ENCODE data around the gene OSBPL1A.

The OSBPL1A gene

DNA sequence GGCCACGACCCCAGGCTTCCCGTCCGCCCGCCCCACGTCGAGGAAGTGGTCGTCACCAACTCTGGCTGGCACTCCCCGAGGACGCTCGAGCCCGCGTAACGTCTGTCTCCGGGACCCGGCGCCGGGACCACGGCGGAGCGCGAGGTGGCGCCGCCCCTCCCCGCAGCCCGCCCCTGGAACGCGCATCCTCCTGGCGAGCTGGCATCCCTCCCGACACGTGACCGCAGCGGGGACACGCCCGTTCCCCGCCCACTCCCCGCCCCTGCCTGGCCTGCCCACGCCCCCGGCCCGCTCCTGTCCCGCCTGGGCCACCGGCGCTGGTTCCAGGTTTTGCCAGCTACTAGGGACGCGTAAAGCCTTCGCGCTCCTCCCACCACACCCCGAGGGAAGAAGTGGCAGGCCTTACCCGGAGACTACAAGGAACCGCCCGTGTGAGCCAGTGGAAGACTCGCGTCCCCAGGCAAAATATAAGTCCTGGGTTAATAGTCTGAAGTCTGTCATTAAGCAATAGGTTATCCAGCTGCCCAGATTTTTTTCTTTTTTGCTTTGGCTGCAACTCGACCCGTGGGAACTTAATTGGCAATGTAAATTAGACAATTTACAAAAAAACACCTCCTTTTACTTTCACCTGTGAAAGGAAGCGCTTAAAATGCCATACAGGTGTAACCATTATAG, at the start of gene OSBPL1A:
TSS of gene OSBPL1A (minus strand) at position 131 of the 675 bp plus-strand sequence. CDS start 20,291 bp downstream, outside the sequence.
- peak; percentile 87 for DNase-seq (ENCODE audit: low spot score)

DNA sequence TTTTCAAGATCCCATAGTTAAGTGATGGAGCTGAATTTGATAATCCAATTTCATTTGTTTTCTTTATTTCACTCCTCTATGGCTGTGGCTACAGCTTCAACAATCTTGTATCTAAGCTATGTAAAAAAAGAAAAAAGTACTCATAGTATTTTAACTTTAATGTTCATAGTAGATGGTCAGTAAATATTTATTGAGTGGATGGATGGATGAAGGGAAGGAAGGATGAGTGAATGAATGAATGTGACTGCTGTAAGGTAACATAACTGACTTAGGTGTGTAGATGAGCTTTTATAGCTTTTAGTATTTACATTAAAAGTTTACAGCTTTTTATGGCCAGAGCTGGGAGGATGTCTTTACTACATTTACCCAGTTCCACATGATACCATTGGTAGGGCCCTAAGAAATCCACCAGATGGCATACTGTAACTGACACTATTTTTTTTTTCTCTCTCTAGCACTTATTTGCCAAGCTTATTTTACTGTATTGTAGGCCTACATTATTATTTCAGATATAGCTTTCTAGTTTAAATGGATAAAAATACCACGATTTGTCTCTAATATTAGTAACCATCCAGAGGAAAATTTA, 49.4 kb upstream of the OSBPL1A start:
- DNase-seq (ENCODE audit: low spot score): peak; percentile 13

DNA sequence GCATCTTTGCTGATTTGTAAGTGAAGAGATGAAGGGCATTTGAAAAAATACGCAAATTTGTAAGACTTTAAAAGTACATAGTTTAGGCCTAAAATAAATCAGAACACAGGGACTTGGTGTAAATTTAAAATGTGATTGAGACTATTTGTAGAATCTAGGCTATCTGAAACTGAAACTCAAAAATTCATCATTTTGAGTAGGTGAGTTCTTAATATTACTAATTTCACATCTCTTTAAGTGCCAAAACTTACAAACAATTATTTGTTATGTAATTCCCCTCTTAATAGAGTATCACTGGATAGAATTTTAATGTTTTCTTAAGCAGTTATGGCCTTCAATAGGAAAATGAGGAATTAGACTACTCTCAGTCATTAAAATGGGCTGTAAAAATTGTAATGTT, 48.8 kb upstream of the OSBPL1A start:
- no peak for DNase-seq (ENCODE audit: low spot score)

DNA sequence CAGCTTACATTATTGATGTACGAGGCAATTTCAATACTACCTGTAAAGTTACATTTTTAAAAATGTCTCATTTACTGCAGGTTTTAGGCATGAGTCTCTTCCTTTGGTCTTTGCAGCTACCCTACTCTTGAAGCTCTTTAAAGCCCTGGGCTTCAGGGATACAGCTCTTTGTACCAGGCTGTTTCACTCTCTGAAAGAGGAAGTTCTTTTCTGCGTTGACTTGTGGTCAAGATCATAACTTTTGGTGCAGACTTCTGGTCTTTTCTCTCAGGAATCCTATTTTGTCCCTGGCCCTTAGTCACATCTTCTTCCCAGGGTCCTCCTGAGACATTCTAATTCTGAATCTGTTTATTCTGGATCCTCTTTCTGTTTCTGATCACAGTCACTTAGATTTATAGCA, 46.2 kb upstream of the OSBPL1A start:
- no peak for DNase-seq (ENCODE audit: low spot score)

DNA sequence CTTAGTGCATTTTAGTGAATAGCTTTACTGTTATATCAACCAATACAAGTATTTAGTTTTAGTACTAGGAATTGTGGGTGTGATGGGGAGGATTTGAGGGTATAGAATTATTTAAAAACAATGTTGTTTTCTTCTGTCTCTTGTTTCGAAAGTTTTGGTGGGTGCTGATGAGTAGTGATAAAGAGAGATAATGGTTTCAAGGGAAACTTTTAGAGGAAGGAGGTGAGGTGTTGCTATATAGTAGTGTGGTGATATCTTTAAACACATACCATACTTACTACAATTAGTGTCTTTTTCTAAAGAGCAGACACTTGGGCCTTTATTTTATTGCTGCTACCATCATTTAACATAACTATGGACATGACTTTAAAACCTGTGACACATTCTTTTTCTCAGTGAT, 39.3 kb upstream of the OSBPL1A start:
- no peak for DNase-seq (ENCODE audit: low spot score)

DNA sequence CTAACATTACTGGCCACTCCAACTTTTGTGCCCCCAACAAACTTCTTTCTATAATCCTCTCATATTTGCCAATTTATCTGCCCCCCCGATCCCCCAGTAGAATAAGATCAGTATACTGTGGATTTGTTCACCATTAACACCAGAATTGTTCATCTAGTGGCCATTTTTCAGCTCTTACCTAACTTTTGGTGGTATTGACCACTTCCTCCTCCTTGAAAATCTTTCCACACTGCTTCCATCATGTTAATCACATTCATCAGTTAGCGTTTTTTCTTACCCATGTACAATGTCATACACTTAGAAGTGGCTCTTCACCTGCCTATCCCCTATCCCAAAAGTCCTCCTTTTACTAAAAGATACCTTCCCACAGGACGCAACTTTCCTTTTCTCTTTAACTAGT, 35.0 kb upstream of the OSBPL1A start:
- no peak for DNase-seq (ENCODE audit: low spot score)

DNA sequence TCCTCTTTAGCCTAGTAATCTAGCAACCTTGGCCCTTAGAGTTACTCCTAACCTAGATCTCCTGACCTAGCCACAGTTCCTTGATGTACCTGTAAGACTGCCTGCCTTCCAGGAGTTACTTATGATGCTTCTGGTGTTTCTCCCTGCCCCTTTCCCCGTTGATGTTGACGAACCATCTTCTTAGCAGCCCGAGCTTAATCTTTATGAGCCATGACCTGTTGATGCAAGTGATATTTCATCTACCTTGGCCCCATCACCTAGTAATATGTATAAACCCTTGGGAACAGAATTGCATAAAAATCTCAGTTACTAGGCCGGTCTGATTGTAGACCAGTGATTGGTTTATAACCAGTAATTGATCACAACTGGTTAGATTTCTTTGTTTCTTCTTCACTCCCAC, 31.6 kb upstream of the OSBPL1A start:
- no peak for DNase-seq (ENCODE audit: low spot score)

DNA sequence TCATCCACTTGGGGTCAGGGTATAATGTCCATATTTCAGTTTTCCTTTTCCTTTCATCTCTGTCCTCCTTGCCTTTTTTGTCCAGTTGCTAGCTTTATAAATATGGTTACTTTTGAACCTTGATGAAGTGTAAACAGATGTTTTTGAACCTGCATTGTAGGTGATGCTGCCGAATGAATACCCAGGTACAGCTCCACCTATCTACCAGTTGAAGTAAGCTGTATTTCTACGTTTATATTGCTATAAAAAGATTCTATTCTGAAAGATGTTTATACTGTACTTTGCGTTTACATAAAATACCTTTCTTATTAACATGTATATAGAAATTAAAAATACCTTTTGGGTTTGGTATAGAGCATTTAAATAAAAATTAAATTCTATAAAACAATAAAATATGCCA, 31.1 kb upstream of the OSBPL1A start:
- DNase-seq (ENCODE audit: low spot score): no peak

DNA sequence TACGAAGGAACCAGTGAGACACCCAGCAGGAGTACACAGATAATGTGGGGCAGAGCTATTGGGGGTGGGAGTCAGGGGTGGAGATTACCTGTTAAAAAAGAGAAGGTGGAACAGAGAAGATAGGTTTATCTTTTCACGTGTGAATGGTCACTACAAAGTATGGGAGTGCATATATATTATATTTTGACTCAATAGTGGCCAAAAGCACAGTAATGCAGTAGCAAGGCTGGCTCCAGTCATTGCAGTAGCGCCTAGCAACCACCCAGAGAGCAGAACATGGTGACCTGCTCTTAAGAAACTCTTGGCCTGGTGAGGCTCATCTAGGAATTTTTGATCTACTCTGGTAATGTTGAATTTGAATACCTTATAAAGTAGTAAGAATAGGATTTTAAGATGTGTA, 29.9 kb upstream of the OSBPL1A start:
- DNase-seq (ENCODE audit: low spot score): no peak

DNA sequence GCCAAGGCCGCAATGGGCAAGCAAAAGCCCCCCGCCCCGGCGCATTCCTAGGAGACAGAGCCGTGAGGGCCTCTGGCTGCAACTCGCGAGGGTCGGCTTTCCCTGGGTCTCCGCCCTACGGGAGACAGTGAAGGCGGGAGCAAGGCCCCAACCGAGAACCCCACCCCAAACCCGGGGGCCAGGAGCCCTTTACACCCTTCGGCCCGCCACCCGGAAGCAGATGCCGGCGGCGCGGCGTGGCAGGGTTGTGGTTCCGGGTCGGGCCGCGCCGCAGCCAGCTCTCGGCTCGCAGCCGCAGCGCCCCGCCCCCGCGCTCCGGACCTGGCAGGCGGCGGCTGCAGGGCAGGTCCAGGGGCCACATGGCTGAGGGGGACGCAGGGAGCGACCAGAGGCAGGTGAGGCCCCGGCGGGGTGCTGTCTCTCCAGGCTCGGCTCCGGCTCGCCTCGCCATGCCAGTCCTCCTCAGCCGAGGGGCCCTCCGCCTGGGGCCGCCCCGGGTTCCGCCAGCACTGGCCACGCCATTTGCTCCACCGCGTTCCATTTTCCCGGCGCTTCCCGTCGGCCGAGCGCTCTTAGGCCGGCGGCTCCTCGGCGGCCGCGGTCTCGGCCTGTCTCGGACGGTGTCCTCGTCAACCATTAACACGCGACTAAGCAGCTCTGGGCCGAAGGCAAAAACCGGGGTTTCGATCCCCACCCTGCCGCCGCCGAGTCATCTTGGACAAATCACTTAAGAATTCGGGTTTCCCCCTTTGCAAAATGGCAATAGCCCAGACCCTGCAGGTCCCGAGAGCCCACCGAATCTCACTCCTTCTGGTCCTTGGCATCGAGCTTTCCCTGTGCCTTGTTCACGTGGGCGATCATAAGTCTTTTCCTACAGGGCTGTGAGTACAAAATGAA, 29.0 kb upstream of the OSBPL1A start, which contains the start of gene IMPACT:
TSS of gene IMPACT (plus strand) at position 273 of the 897 bp plus-strand sequence. CDS start at position 360, 87 bp downstream.
- DNase-seq (ENCODE audit: low spot score): peak; percentile 78

DNA sequence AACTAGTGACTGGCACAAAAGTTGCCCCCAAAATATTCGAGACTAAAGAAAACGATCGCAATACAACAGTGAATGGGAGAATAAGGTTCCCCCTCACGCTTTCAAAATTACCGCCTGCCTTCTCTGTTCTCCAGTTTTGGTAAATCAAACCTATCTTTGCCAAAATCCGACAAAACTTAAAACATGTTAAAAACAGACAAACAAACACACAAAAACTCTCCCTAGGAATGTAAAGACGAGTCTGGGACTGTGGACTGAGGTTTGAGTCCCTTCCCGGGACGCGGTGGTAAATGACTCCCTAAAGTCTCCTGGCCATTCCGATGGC, 28.4 kb upstream of the OSBPL1A start:
- no peak for DNase-seq (ENCODE audit: low spot score)

DNA sequence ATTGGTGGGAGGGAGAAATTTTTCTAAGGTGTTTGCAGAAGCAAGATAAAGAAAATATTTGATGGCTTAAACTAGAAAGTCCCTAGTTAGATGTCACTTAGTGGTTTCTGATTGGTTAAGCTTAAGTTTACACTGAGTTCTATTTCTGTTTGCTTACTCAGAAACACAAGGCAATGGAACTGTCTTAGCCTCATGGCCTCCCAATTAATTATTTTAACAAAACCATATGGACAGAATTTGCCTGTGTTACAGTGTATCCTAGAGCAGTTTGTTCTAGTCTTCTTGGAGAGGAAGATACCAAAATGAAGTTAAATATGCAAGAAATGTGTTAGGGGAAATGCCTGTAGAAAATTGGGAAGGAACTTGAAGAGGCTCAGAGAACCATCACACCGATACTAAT, 24.2 kb upstream of the OSBPL1A start:
- no peak for DNase-seq (ENCODE audit: low spot score)

DNA sequence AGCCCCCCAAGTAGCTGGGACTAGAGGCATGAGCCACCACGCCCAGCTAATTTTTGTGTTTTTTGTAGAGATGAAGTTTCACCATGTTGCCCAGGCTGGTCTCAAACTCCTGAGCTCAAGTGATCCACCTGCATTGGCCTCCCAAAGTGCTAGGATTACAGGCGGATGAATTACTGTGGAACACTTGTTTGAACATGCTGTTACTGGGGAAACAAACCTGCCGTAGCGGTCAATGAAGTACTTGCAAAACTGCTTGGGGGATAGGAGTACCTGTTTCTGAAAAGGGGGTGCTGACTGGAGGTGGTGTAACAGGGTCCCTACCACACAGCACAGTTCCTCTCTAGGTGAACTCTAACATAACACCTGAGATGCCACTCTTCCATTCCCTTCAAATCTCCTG, 22.9 kb upstream of the OSBPL1A start:
- no peak for DNase-seq (ENCODE audit: low spot score)

DNA sequence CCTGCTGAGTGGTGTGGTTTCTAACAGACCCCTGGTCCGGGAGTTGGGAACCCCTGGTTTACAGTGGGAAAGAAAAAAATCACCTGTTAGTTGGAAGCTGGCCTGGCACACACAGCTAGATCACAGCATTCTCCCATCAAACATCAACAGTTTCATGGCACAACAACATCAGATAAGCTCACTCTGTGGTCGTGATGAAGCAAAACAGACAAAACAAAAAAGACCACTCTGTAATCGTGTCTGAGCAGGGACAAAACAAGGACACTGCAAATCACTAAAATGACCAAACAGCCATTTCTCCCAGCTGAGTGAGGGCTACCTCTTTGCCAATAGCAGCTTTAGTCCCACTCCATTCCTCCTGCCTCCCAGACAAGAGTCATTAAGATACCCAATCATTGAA, 19.9 kb upstream of the OSBPL1A start:
- DNase-seq (ENCODE audit: low spot score): no peak

DNA sequence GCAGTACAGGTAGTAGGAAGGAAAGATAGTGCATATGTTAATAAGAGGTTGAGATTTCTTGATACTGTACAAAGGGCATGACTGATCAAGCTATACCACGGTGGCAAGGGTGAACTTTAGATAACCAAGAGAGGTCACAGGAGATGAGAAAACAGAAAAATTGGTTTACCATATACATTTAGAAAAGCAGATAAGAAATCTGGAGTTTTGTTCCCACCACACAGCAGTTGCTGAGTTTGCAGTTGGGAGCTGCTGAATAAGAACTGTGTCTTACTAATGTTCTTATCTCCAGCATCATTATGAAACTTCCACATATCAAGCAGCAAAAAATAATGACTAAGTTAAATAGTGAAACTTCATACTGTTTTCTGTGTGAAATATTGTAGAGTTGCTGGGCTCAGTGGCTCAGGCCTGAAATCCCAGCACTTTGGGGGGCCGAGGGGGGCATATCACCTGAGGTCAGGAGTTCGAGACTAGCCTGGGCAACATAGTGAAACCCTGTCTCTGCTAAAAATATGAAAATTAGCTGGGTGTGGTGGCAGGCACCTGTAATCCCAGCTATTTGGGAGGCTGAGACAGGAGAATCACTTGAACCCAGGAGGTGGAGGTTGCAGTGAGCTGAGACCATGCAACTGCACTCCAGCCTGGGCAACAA, 16.9 kb upstream of the OSBPL1A start:
- no peak for DNase-seq (ENCODE audit: low spot score)

DNA sequence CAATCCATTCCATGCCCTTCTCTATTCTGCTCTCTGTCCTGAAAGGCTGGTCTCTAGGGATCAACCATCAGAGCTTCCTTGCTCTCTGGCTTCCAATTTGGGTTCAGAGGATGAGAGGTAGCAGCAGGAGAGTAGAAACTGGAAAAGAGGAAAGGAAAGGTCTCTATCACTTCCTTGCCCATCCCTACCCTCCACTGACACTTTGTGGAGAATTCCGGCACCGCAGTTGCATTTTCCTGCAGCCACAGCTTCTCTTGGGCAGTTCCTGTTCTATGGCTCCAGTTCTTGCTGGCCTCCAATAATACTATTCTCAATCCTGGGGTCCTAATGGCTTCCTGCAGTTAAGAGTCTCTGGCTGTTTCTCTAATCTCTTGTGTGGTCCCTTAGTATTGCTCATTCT, 15.5 kb upstream of the OSBPL1A start:
- DNase-seq (ENCODE audit: low spot score): peak; percentile 25

DNA sequence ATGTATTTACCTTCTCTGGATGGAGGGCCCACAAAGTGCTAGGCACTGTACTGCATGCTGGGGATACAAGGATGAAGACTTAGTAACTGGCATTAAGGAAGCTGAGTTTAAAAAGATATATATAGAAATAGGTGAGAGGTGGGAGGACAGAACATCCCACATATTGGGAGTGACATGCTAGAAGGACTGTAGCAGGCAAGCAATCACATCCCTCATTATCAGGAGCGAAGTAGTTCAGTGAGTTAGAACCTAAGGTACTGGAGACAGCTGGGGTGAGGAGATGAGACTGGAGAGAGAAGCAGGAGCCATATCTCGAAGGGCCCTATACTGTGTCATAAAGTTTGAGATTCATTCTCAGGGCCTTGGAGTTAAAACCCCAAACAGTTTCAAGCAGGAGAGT, 10.9 kb upstream of the OSBPL1A start:
- DNase-seq (ENCODE audit: low spot score): no peak

DNA sequence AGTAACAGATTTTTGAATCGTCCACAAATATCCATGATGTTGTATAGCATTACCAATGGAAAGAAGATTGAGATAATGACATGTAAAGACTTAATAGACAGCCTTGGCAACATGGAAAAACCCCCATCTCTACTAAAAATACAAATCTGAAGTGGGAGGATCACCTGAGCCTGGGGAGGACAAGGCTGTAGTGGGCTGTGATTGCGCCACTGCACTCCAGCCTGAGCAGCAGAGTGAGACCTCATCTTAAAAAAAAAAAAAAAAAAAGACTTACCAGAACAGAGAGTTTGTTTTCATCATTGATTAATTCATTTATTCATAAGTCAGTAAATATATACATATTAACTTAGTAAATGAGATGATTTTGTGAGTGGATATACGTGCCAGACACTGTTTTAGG, 7.0 kb upstream of the OSBPL1A start:
- no peak for DNase-seq (ENCODE audit: low spot score)

DNA sequence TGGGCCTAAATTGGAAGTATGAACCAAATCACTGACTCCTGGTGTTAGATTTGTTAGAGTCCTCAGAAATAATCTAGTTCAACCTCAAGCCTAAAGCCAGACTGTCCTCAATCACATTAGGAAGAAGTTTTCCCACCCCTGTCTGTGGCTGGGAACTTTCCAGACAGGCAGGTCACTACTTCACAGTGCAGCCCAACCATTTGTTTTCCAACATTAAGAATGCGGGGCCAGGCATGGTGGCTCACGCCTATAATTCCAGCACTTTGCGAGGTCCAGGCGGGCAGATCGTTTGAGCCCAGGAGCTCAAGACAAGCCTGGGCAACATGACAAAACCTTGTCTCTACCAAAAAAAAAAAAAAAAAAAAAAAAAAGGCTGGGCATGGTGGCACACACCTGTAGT, 5.5 kb upstream of the OSBPL1A start:
- DNase-seq (ENCODE audit: low spot score): no peak

DNA sequence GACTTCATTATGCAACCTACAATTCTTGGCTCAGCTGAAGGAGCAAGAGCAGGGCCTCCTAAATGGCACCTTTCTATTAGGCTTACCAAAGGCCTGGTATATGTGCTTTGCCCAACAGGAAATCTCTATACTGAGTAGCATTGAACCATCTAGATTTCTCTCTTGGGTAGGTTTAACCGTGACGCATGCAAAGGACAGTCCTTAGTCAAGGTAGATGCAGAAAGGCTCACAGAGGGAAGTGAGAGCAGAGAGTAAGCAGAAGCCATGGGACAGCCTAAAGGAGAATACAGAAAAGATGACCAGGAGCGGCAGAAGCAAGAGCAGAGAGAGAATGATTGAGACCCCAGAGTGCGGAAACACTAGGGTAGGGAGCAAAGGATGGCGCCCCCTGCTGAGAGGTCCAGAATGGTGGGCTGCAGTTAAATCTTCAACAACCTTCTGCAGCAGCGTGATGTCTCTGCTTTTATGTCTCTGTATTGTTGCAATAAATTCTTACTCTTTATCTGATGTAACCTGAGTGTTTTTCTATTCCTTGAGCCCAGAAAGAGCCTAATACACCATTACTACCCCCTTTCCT, 4.7 kb upstream of the OSBPL1A start:
- peak; percentile 16 for DNase-seq (ENCODE audit: low spot score)

DNA sequence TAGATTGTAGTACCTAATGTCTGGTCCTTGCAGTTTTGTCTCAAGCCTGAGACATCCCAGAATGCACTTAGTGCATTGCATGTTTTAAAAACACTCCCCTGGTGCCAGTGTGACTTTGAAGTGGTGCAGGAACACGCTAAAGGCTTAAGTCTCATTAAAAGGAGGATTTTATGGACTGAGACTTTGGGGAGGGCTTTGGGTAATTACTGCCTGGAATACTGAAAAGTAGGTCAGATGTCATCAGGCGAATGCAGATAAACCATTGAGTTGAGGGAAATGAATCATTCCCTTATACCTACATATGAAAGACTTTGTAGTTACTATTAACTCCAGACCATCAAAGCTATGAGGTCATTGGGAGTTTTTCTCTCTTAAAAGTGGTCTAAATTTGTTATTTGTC, 3.0 kb upstream of the OSBPL1A start:
- DNase-seq (ENCODE audit: low spot score): no peak

DNA sequence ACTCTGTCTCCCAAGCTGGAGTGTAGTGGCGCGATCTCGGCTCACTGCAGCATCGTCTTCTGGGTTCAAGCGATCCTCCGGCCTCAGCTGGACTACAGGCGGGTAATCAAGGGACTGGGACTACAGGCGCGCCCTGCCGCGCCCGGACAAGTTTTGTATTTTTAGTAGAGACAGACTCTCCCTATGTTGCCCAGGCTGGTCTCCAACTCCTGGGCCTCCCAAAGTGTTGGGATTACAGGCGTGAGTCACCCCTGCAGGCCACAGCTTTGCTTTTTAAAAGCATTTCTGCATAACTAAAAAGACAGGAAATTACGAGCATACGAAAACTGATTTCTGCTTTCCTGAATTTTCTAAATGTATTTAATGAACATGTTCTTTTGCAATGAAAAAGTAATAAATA, 916 bp upstream of the OSBPL1A start:
- peak; percentile 19 for DNase-seq (ENCODE audit: low spot score)

Data from cerebellar cortex (tissue), 1 donor.